HL-60 (cell line): Measurements from ENCODE around the gene C6orf120.

Experiments
- CTCF ChIP-seq: IDR thresholded peaks from one replicate; pipeline ENCODE4 v1.5.1; 2011; ENCODE audit warnings: low read length, control low read depth, inconsistent platforms; ENCODE audit not compliant: insufficient read depth
- GABPA ChIP-seq: IDR thresholded peaks from 2 replicates; pipeline ENCODE4 v1.6.1; 2012; ENCODE audit warnings: low read depth
- POLR2AphosphoS5 ChIP-seq: IDR thresholded peaks from 2 replicates; pipeline ENCODE4 v1.6.1; 2012; ENCODE audit warnings: low read depth
- REST ChIP-seq: IDR thresholded peaks from 2 replicates; pipeline ENCODE4 v1.6.1; 2012; ENCODE audit warnings: low read depth; ENCODE audit not compliant: insufficient replicate concordance

- TF ChIP-seq CTCF (no peak), POLR2AphosphoS5 (no peak), GABPA (no peak), REST (no peak)
Measured at GRCh38 chr6:169671563-169671962, 30.4 kb upstream of the C6orf120 start.
